Upper lobe of left lung (tissue), 4 donors: Measurements from ENCODE around the gene TSC1.

Experiments
- EP300 ChIP-seq, 4 donors: sonication (generic); formaldehyde crosslinking; IDR thresholded peaks; one replicate each; pipeline ENCODE4 v1.5.1; 2017; ENCODE audit warnings: antibody characterized with exemption in 4 of 4, control low read depth in 2 of 4
- POLR2A ChIP-seq, 4 donors: fragments of 450-650 bp; IDR thresholded peaks; one replicate each; pipeline ENCODE4 v1.5.1; 2016 to 2017; ENCODE audit warnings: antibody characterized with exemption in 4 of 4, mild to moderate bottlenecking in 2 of 4

- TF ChIP-seq EP300 (IDR thresholded peaks at IDR 0.05) (no peak), POLR2A (IDR thresholded peaks at IDR 0.05) (no peak)
These were observed 34.0 kb downstream of the TSC1 start for GRCh38 chr9:132910376-132910775.
